RWPE1 (cell line): ENCODE data around the gene KRTAP12-4.

Experiments used
- CTCF ChIA-PET: fragments of 350-600 bp; sonication (Branson Sonifier 250); formaldehyde crosslinking; extraction: SDS; loops from one replicate; lab custom pipeline; 2021; lab: Yijun Ruan, JAX
- POLR2A ChIA-PET: fragments of 400-600 bp; formaldehyde crosslinking; extraction: SDS; loops from one replicate; lab custom pipeline; 2020; ENCODE audit warnings: antibody characterized with exemption; ENCODE audit not compliant: low non-redundant PET; lab: Yijun Ruan, JAX
- DNase-seq: peaks from one replicate; pipeline ENCODE4 v3.0.0; 2012; ENCODE audit warnings: low spot score
- H3K27ac ChIP-seq: fragments of 450-650 bp; 2 replicates; pipeline ENCODE4 v1.5.1; 2017
- TF ChIP-seq, protein P1 (sequence below): fragments of 450-650 bp; conservative IDR thresholded peaks from 2 replicates; pipeline ENCODE4 v1.5.1; 2017; ENCODE audit warnings: low read depth, mild to moderate bottlenecking

KRTAP12-4 gene

DNA sequence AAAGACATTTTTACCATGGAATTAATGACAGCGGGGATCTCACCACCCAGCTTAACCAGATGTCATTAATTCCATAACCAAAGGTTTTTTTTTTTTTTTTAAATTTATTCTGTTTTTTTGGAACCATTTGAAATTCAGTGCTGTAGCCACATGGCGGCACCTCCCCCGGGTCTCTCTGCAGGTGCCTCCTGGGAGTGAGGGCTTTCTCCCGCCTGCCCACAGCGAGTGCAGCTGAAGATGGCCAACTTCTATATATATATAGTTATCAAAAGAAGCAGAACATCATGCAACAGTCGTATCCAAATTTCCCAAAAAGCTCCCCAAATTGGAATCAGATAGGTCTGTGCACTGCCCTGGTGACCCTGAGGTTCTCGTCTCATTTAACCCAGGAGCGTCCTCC, 39.0 kb downstream of the KRTAP12-4 start:
- CTCF ChIA-PET: interaction anchor here (0.6 kb wide), 1 partner anchor 32 kb away, joined by 3 read pairs; no protein-coding TSS in a partner anchor
- POLR2A ChIA-PET: no interaction called here
- no peak overlapping the region for H3K27ac ChIP-seq
- TF ChIP-seq, protein P1, sequence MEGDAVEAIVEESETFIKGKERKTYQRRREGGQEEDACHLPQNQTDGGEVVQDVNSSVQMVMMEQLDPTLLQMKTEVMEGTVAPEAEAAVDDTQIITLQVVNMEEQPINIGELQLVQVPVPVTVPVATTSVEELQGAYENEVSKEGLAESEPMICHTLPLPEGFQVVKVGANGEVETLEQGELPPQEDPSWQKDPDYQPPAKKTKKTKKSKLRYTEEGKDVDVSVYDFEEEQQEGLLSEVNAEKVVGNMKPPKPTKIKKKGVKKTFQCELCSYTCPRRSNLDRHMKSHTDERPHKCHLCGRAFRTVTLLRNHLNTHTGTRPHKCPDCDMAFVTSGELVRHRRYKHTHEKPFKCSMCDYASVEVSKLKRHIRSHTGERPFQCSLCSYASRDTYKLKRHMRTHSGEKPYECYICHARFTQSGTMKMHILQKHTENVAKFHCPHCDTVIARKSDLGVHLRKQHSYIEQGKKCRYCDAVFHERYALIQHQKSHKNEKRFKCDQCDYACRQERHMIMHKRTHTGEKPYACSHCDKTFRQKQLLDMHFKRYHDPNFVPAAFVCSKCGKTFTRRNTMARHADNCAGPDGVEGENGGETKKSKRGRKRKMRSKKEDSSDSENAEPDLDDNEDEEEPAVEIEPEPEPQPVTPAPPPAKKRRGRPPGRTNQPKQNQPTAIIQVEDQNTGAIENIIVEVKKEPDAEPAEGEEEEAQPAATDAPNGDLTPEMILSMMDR: no peak
- no peak for DNase-seq

DNA sequence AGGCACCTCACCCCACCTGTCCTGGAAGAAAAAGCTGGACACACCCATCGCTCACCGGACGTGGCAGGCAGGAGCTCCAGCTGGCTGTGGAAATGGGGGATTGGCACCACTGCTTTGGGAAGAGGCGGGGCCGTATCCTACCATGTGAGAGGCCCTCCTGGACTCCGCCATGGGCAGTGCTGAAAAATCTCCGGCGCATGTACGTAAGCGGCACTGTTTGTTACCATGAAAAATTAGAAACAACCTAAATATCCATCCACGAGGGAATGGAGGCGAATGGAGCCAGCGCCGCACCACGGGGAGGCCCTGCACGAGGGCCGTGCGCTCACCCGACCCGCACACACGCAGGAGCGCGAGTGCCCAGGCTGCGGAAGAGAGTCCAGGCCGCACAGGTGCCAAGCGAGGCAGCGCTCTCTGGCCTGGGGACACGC, 39.5 kb downstream of the KRTAP12-4 start:
- no peak for DNase-seq
- H3K27ac ChIP-seq: no peak overlapping the region
- ChIA-PET CTCF (no interaction called here), POLR2A (no interaction called here)
- TF ChIP-seq, protein P1: no peak

DNA sequence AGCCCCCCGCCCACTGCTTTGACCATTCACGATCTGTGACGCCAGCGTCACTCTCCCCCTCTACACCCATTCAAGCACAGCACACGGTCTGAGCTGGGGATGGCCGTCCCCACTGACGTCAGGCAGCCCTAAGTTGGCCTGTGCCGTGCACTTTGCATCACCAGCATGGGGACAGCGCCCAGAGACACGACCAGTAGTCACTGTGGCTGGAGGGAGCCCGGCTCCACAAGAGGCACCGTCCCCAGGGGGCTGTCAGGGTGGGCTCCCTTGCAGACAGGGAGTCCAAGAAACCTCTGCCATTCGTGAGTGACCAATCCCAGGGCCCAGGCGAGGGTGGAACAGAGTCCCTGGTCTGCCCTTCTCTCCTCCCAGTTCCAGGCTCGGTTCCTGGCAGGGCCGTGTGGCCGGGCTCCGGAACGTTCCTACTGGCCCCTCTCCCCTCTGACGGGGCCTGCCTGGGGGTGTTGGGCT, 40.3 kb downstream of the KRTAP12-4 start:
- no peak overlapping the region for H3K27ac ChIP-seq
- CTCF ChIA-PET: no interaction called here
- DNase-seq: no peak
- POLR2A ChIA-PET: interaction anchor here (0.5 kb wide), 1 partner anchor 1110 kb away, joined by 3 read pairs; no protein-coding TSS in a partner anchor
- TF ChIP-seq, protein P1: no peak

DNA sequence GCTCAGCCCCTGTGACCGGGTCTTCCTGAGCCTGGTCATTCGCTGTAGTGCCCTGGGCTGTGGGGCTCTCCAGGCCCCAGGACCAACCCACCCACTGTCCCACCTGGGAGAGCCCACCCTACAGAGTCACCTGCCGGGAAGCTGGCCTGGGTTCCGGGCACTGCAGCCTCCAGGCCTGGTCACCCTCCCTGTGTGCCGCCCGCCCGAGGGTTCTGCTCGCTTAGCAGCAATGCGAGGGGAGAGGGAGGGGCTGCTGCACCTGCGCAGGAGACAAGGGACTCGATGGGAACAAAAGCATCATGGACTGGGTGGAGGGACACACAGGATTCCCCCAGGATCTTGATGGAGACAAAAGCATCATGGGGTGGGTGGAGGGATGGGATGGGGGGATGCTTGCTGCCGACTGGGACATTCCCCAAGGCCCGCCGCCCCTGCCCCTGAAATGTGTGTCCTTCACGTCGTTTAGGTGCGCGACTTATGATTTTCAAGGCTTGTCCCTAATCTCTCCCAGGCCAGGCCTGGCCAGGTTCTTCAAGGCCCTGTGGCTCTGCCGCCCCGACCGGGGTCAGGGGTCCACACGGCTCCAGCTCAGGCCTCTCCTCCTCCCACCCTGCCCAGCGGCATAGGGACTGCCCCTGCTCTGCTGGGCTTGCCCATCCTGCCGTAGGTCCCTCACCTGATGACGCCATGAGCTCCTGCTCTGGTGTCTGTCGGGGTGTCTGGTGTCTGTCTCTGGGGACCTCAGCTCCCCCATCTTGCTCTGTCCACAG, 40.9 kb downstream of the KRTAP12-4 start:
- ChIA-PET CTCF (interaction anchor here (0.6 kb wide), 1 partner anchor 185 kb away, joined by 4 read pairs; no protein-coding TSS in a partner anchor), POLR2A (interaction anchor here (0.5 kb wide), 1 partner anchor 1111 kb away, joined by 3 read pairs; no protein-coding TSS in a partner anchor)
- no peak overlapping the region for H3K27ac ChIP-seq
- DNase-seq: no peak
- TF ChIP-seq, protein P1: no peak

DNA sequence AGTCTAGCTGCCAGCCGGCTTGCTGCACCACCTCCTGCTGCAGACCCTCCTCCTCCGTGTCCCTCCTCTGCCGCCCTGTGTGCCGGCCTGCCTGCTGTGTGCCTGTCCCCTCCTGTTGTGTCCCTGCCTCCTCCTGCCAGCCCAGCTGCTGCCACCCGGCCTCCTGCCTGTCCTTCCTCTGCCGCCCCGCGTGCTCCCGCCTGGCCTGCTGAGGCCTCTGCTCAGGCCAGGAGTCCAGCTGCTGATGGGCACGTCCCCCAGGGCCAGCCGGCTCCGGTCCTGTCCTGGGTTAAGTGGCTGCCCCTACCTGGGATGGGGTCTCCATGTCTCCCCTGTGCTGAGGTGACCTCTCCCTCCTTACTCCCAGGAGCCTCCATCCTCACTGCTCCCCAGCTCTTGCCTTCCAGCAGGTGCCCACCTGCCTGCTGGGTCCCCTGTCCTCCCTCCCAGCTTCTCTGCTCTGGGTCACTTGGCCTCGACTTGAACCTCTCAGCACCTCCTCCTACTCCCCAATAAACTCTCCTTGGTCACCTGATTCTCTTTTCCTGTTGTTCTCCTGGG, 41.7 kb downstream of the KRTAP12-4 start:
- TF ChIP-seq, protein P1: no peak
- POLR2A ChIA-PET: no interaction called here
- H3K27ac ChIP-seq: no peak overlapping the region
- DNase-seq: no peak
- CTCF ChIA-PET: interaction anchor here (0.7 kb wide), 1 partner anchor 119 kb away, joined by 3 read pairs; no protein-coding TSS in a partner anchor

DNA sequence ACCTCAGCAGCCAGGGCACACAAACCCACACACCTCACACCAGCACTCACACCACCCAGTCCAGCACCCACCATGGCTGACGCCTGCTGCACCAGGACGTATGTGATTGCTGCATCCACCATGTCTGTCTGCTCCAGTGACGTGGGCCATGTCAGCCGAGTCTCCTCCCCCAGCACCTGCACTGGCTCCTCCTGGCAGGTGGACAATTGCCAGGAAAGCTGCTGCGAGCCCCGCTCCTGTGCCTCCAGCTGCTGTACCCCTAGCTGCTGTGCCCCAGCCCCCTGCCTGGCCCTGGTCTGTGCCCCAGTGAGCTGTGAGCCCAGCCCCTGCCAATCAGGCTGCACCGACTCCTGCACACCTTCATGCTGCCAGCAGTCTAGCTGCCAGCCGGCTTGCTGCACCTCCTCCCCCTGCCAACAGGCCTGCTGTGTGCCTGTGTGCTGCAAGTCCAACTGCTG, 42.4 kb downstream of the KRTAP12-4 start, which contains the start of gene KRTAP10-8:
KRTAP10-8 (plus strand) TSS at position 51 of the 458 bp plus-strand sequence; CDS start at position 73, 22 bp downstream.
- POLR2A ChIA-PET: no interaction called here
- DNase-seq: no peak
- H3K27ac ChIP-seq: no peak within 1 kb of the TSS
- TF ChIP-seq, protein P1: no peak
- CTCF ChIA-PET: interaction anchor here (0.7 kb wide), 1 partner anchor 118 kb away, joined by 3 read pairs; no protein-coding TSS in a partner anchor
